ENCODE results near the gene NBEAL1. TPM values are rescaled to one million over a fixed set of nuclear protein-coding genes. Genes with fewer than 3 reads are reported as not detected.
"Not testable (repeated sequence)": the region's sequence is repeated elsewhere in the genome, so short reads cannot be mapped to it uniquely, and the experiment has no call there.

Gene NBEAL1
- total and polyA plus RNA-seq, 11 donors: 3.1 to 26.9 (median 18.1) TPM

GRCh38 chr2:203200866-203201265 lies 186.2 kb downstream of the NBEAL1 start:
- H3K36me3 ChIP-seq: peaks cover 0 to 100% (median 73%) of the 10 kb centered on the region in 9 donors
- DNase-seq (no peak), ATAC-seq (no peak)
- no peaks in the 10 kb centered on the region for H3K4me1 ChIP-seq
- H3K27me3 ChIP-seq: no peaks in the 10 kb centered on the region
- H3K4me3 ChIP-seq: no peak overlapping the region
- intact Hi-C loops (cut with DNase I): no loop called here
- H3K9me3 ChIP-seq: no peaks in the 10 kb centered on the region
- H3K27ac ChIP-seq: no peak overlapping the region
- TF ChIP-seq CTCF (IDR thresholded peaks at IDR 0.05) (no peak), POLR2A (IDR thresholded peaks at IDR 0.05) (no peak)

GRCh38 chr2:203201426-203201825 lies 186.8 kb downstream of the NBEAL1 start:
- Histone ChIP-seq H3K9me3 (no peaks in the 10 kb centered on the region), H3K4me1 (no peaks in the 10 kb centered on the region), H3K27me3 (no peaks in the 10 kb centered on the region), H3K27ac (no peak overlapping the region), H3K4me3 (no peak overlapping the region), H3K36me3 (peaks cover 0 to 98% (median 71%) of the 10 kb centered on the region in 9 donors)
- no peak for ATAC-seq
- no peak for TF ChIP-seq CTCF (IDR thresholded peaks at IDR 0.05)
- TF ChIP-seq POLR2A (IDR thresholded peaks at IDR 0.05): no peak
- 76 to 87% (median 81%) methylated on average over 5 of the region's 5 CpGs for WGBS, 4 donors
- no peak for DNase-seq
- intact Hi-C loops (cut with DNase I): no loop called here

- Histone ChIP-seq H3K27ac (no peak overlapping the region), H3K9me3 (no peaks in the 10 kb centered on the region), H3K4me1 (no peaks in the 10 kb centered on the region), H3K36me3 (peaks cover 0 to 83% (median 27%) of the 10 kb centered on the region in 9 donors), H3K4me3 (no peak overlapping the region), H3K27me3 (no peaks in the 10 kb centered on the region)
- no peak for TF ChIP-seq POLR2A (IDR thresholded peaks at IDR 0.05)
- TF ChIP-seq CTCF (IDR thresholded peaks at IDR 0.05): no peak
- ATAC-seq: no peak
- no peak for DNase-seq
- 89 to 100% (median 99%) methylated on average over 1 of the region's 1 CpG for WGBS, 4 donors
- intact Hi-C loops (cut with DNase I): no loop called here
These were observed 194.9 kb downstream of the NBEAL1 start for GRCh38 chr2:203209538-203209937.

GRCh38 chr2:203225423-203226039 lies 210.9 kb downstream of the NBEAL1 start:
- 96 to 100% (median 99%) methylated on average over 2 of the region's 2 CpGs for WGBS, 4 donors
- no peak for TF ChIP-seq POLR2A (IDR thresholded peaks at IDR 0.05)
- peak; percentile 42 to 66 (median 54) for TF ChIP-seq CTCF (IDR thresholded peaks at IDR 0.05)
- intact Hi-C loops (cut with DNase I): loop anchor here in 4 of 10 donors (10.0 kb wide), 3 partner anchors 229 to 689 kb away; no protein-coding TSS in a partner anchor

GRCh38 chr2:203229674-203230073 lies 215.0 kb downstream of the NBEAL1 start:
- not testable (repeated sequence) for H3K27me3 ChIP-seq, H3K4me1 ChIP-seq, H3K9me3 ChIP-seq, DNase-seq, H3K4me3 ChIP-seq, ATAC-seq, H3K27ac ChIP-seq, H3K36me3 ChIP-seq
- intact Hi-C loops (cut with DNase I): loop anchor here in 6 of 10 donors (5.0 to 10.0 kb wide), 6 partner anchors 215 to 685 kb away; no protein-coding TSS in a partner anchor
- 69 to 82% (median 71%) methylated on average over 2 of the region's 2 CpGs for WGBS, 4 donors

More at GRCh38 chr2:203225423-203226039, 210.9 kb downstream of the NBEAL1 start:
- Histone ChIP-seq H3K4me1 (no peaks in the 10 kb centered on the region), H3K27me3 (no peaks in the 10 kb centered on the region), H3K36me3 (peaks cover 0 to 13% (median 0%) of the 10 kb centered on the region in 9 donors), H3K27ac (no peak overlapping the region), H3K9me3 (no peaks in the 10 kb centered on the region), H3K4me3 (no peak overlapping the region)
- ATAC-seq (peak in 2 of 4 donors; percentile 34 to 45), DNase-seq (no peak)
